Muscle of leg (tissue), 11 donors: ENCODE data around the gene PRORP. TPM values are rescaled to one million over a fixed set of nuclear protein-coding genes. Genes with fewer than 3 reads are reported as not detected.
"Not testable (repeated sequence)": the region's sequence is repeated elsewhere in the genome, so short reads cannot be mapped to it uniquely, and the experiment has no call there.

Experiments
- DNase-seq: peaks from one replicate; pipeline ENCODE4 v3.0.0; 2013
- H3K27ac ChIP-seq: one replicate; pipeline ENCODE4 v1.5.1; 2013; ENCODE audit warnings: mild to moderate bottlenecking, low read length, control low read depth
- H3K27me3 ChIP-seq: one replicate; pipeline ENCODE4 v1.6.1; 2013; ENCODE audit warnings: low read length; ENCODE audit not compliant: control insufficient read depth, insufficient read depth
- H3K36me3 ChIP-seq: one replicate; pipeline ENCODE4 v1.6.1; 2013; ENCODE audit warnings: low read length; ENCODE audit not compliant: control insufficient read depth, insufficient read depth
- H3K4me1 ChIP-seq: one replicate; pipeline ENCODE4 v1.6.1; 2013; ENCODE audit warnings: low read length; ENCODE audit not compliant: control insufficient read depth, insufficient read depth
- H3K4me3 ChIP-seq: one replicate; pipeline ENCODE4 v1.5.1; 2013; ENCODE audit warnings: low read length, control low read depth
- H3K9me3 ChIP-seq: replicated peaks from 2 replicates; pipeline ENCODE4 v1.6.1; 2013; ENCODE audit warnings: low read depth, low read length; ENCODE audit not compliant: control insufficient read depth
- WGBS: methylation state at CpG from one replicate; pipeline ENCODE4 v1.1.5; 2013; ENCODE audit warnings: missing lambda C conversion rate; ENCODE audit not compliant: insufficient coverage; 5-methylcytosine and 5-hydroxymethylcytosine counted together
- polyA plus RNA-seq, 8 donors: library from polyadenylated mRNA; unstranded; fragments of 120-200 nt; gene quantifications; one replicate each; pipeline versions ENCODE4 v1.2.1 to v1.2.3, GENCODE V29; 2013; ENCODE audit warnings: inconsistent platforms in 1 of 8, low replicate concordance in 1 of 8; ENCODE audit not compliant: insufficient read length in 8 of 8, insufficient read depth in 1 of 8
- total RNA-seq: library from RNA; stranded (reverse); fragments of 120-200 nt; gene quantifications from one replicate; pipeline ENCODE4 v1.2.4, GENCODE V29; 2013

The PRORP gene
- total and polyA plus RNA-seq, 9 donors = 14.1 to 22.7 (median 17.8) TPM

GRCh38 chr14:35152531-35152930 is 30.2 kb downstream of the PRORP start:
- DNase-seq, H3K27me3 ChIP-seq, H3K4me3 ChIP-seq, H3K36me3 ChIP-seq, H3K27ac ChIP-seq, H3K9me3 ChIP-seq, H3K4me1 ChIP-seq: not testable (repeated sequence)
- WGBS = 98% methylated on average over 29 of the region's 35 CpGs

GRCh38 chr14:35154016-35154415 is 31.7 kb downstream of the PRORP start:
- H3K4me1 ChIP-seq = no peaks in the 10 kb centered on the region
- no peak overlapping the region for H3K4me3 ChIP-seq
- no peaks in the 10 kb centered on the region for H3K27me3 ChIP-seq
- no CpG with 5 or more reads among the region's 2 CpGs for WGBS
- H3K27ac ChIP-seq = no peak overlapping the region
- H3K36me3 ChIP-seq = peaks cover 2% of the 10 kb centered on the region
- no peaks in the 10 kb centered on the region for H3K9me3 ChIP-seq
- no peak for DNase-seq

GRCh38 chr14:35155962-35156361 is 33.6 kb downstream of the PRORP start:
- H3K4me3 ChIP-seq = no peak overlapping the region
- no peaks in the 10 kb centered on the region for H3K27me3 ChIP-seq
- H3K9me3 ChIP-seq = no peaks in the 10 kb centered on the region
- peaks cover 3% of the 10 kb centered on the region for H3K36me3 ChIP-seq
- DNase-seq = peak; percentile 28
- 17% methylated on average over 1 of the region's 1 CpG for WGBS
- peak overlapping the region; percentile 9 for H3K27ac ChIP-seq
- no peaks in the 10 kb centered on the region for H3K4me1 ChIP-seq

- Histone ChIP-seq H3K27ac (no peak overlapping the region), H3K36me3 (peaks cover 3% of the 10 kb centered on the region), H3K9me3 (no peaks in the 10 kb centered on the region), H3K4me3 (no peak overlapping the region), H3K4me1 (no peaks in the 10 kb centered on the region), H3K27me3 (no peaks in the 10 kb centered on the region)
- no peak for DNase-seq
- no CpG with 5 or more reads among the region's 2 CpGs for WGBS
Measured at GRCh38 chr14:35158491-35158890, 36.1 kb downstream of the PRORP start.

GRCh38 chr14:35158951-35159653 is 36.8 kb downstream of the PRORP start:
- Histone ChIP-seq H3K27me3 (no peaks in the 10 kb centered on the region), H3K27ac (no peak overlapping the region), H3K4me1 (no peaks in the 10 kb centered on the region), H3K4me3 (no peak overlapping the region), H3K9me3 (no peaks in the 10 kb centered on the region), H3K36me3 (peaks cover 3% of the 10 kb centered on the region)
- 83% methylated on average over 7 of the region's 8 CpGs for WGBS
- DNase-seq = no peak

DNA sequence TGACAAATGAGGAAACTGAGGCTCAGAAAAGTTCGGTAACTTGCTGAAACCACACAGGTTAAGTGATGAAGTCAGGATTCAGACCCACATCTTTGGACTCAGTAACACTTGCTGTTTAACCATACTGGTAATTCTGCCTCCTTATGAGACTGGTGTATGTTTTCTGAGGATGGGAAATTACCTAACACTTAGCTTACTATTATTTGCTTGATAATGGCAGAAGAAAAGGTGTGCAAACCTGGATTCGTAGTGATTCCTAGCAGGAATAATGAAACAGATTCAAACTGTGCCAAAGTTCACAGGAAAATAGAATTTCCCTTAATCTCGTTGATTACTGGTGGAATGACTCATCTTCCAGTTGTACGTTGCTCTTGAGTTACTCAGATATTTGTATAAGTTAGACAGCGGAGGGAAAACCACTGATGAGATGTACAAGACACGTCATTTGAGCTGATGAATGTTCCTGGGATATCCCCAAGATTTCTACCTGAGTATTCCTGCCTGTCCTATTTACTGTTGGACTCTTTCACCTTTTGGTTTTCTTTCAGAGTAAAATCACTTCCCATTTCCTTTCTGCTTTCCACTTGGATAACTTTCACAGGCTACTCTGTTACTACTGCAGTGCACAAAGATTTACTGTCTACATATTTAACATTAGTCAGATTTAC is 37.5 kb downstream of the PRORP start:
- no peaks in the 10 kb centered on the region for H3K9me3 ChIP-seq
- H3K4me1 ChIP-seq = no peaks in the 10 kb centered on the region
- no peaks in the 10 kb centered on the region for H3K27me3 ChIP-seq
- no peak overlapping the region for H3K4me3 ChIP-seq
- no peak for DNase-seq
- peaks cover 3% of the 10 kb centered on the region for H3K36me3 ChIP-seq
- H3K27ac ChIP-seq = peak overlapping the region; percentile 24
- WGBS = 92% methylated on average over 2 of the region's 6 CpGs

GRCh38 chr14:35161231-35161630 is 38.9 kb downstream of the PRORP start:
- no peak for DNase-seq
- H3K27me3 ChIP-seq = no peaks in the 10 kb centered on the region
- H3K36me3 ChIP-seq = peaks cover 3% of the 10 kb centered on the region
- H3K4me3 ChIP-seq = no peak overlapping the region
- WGBS = no CpG with 5 or more reads among the region's 5 CpGs
- H3K4me1 ChIP-seq = no peaks in the 10 kb centered on the region
- H3K9me3 ChIP-seq = no peaks in the 10 kb centered on the region
- no peak overlapping the region for H3K27ac ChIP-seq

DNA sequence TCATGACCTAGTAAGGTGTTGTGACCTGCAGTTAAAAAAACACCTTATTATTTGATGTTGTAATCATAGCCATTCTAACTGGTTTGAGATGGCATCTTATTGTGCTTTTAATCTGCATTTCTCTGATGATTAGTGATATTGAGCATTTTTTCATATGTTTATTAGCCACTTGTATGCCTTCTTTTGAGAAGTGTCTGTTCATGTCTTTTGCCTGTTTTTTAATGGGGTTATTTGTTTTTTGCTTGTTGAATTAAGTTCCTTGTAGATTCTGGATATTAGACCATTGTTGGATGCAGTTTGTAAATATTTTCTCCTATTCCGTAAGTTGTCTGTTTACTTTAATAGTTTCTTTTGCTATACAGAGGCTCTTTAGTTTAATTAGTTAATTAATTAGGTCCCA is 41.0 kb downstream of the PRORP start:
- Histone ChIP-seq H3K9me3 (no peaks in the 10 kb centered on the region), H3K36me3 (peaks cover 3% of the 10 kb centered on the region)
- WGBS = no CpG with 5 or more reads among the region's 1 CpG

DNA sequence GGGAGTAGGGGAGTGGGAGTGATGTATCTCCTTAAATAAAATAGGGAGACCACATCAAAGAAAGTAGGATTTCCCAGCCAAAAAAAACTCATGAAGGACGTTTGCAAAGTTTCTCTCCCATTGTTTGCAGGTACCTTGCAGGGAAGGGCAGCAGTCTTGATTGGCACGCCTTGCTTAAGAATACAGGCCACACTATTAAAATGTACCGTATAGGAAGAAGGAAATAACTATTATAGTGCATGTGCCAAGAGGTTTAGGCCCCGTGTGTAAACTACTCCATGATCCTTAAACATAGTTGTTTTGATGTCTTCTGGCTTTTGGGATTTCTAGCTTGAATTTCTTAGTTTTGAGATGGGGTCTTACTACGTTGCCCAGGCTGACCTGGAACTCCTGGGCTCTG is 42.5 kb downstream of the PRORP start:
- Histone ChIP-seq H3K27me3 (no peaks in the 10 kb centered on the region), H3K4me1 (no peaks in the 10 kb centered on the region), H3K27ac (no peak overlapping the region), H3K9me3 (no peaks in the 10 kb centered on the region), H3K36me3 (no peaks in the 10 kb centered on the region), H3K4me3 (no peak overlapping the region)
- DNase-seq = no peak
- no CpG with 5 or more reads among the region's 5 CpGs for WGBS

More for the DNA sequence above, 41.0 kb downstream of the PRORP start:
- H3K27me3 ChIP-seq = no peaks in the 10 kb centered on the region
- DNase-seq = no peak
- no peak overlapping the region for H3K4me3 ChIP-seq
- H3K27ac ChIP-seq = no peak overlapping the region
- H3K4me1 ChIP-seq = no peaks in the 10 kb centered on the region

- no peaks in the 10 kb centered on the region for H3K27me3 ChIP-seq
- H3K36me3 ChIP-seq = no peaks in the 10 kb centered on the region
- DNase-seq = no peak
- no CpG with 5 or more reads among the region's 3 CpGs for WGBS
- no peaks in the 10 kb centered on the region for H3K9me3 ChIP-seq
- no peaks in the 10 kb centered on the region for H3K4me1 ChIP-seq
- H3K4me3 ChIP-seq = no peak overlapping the region
- H3K27ac ChIP-seq = no peak overlapping the region
Measured at GRCh38 chr14:35167496-35167895, 45.1 kb downstream of the PRORP start.
